H1 (cell line): ENCODE data around the gene DAB2IP. TPM values are rescaled to one million over a fixed set of nuclear protein-coding genes. Genes with fewer than 3 reads are reported as not detected.
"Not testable (repeated sequence)": the region's sequence is repeated elsewhere in the genome, so short reads cannot be mapped to it uniquely, and the experiment has no call there.

Experiments used
- CTCF ChIA-PET: fragments of 300-600 bp; sonication (Branson Sonifier 250); formaldehyde crosslinking; loops from one replicate; lab custom pipeline; 2021; ENCODE audit not compliant: partially characterized antibody; lab: Charles Lee
- POLR2A ChIA-PET: fragments of 300-600 bp; sonication (Branson Sonifier 250); formaldehyde crosslinking; loops from one replicate; lab custom pipeline; 2021; ENCODE audit warnings: inconsistent platforms; ENCODE audit not compliant: partially characterized antibody; lab: Charles Lee
- DNase-seq, 2 experiments: peaks; one replicate each; pipeline versions ENCODE4 v3.0.0 to v3.0.0-alpha.2; 2010 to 2022; ENCODE audit warnings: low spot score in 2 of 2, low read depth in 1 of 2, mixed read lengths in 1 of 2
- FAIRE-seq: peaks from 2 replicates; lab custom pipeline; 2011; peaks lifted over from hg19 to GRCh38; lab: Jason Lieb, UNC
- H2AFZ ChIP-seq: 2 replicates; pipeline ENCODE4 v1.8.1; 2012; ENCODE audit warnings: low read length, inconsistent platforms
- H2AK5ac ChIP-seq: 2 replicates; pipeline ENCODE4 v1.6.1; 2013; ENCODE audit warnings: low read depth, low read length
- H2BK120ac ChIP-seq: replicated peaks from 2 replicates; pipeline ENCODE3; 2013; ENCODE audit warnings: low read depth, low read length, inconsistent platforms
- H2BK12ac ChIP-seq: 2 replicates; pipeline ENCODE4 v1.6.1; 2013; ENCODE audit warnings: low read depth, low read length
- H2BK15ac ChIP-seq: 2 replicates; pipeline ENCODE4 v1.6.1; 2013; ENCODE audit warnings: low read length
- H2BK20ac ChIP-seq: 2 replicates; pipeline ENCODE4 v1.6.1; 2013; ENCODE audit warnings: low read length
- H2BK5ac ChIP-seq: 2 replicates; pipeline ENCODE4 v1.6.1; 2013; ENCODE audit warnings: low read depth, low read length
- H3K14ac ChIP-seq: 2 replicates; pipeline ENCODE4 v1.6.1; 2013; ENCODE audit warnings: inconsistent platforms; ENCODE audit not compliant: insufficient read length
- H3K18ac ChIP-seq: 2 replicates; pipeline ENCODE4 v1.6.1; 2013; ENCODE audit warnings: low read length; ENCODE audit errors: extremely low read depth
- H3K23ac ChIP-seq: 2 replicates; pipeline ENCODE4 v1.6.1; 2013; ENCODE audit warnings: inconsistent platforms; ENCODE audit not compliant: insufficient read length
- H3K23me2 ChIP-seq: 2 replicates; pipeline ENCODE4 v1.6.1; 2013; ENCODE audit warnings: low read depth, low read length
- H3K27ac ChIP-seq: 2 replicates; pipeline ENCODE4 v1.6.1; 2011; ENCODE audit warnings: low read depth, low read length, inconsistent platforms
- H3K27me3 ChIP-seq, 4 experiments: replicated peaks in 1 of 4; 1 replicate in 1 of 4; 2 replicates in 3 of 4; pipeline versions ENCODE4 v1.6.1 to v1.8.1; 2011 to 2013; ENCODE audit warnings: low read length in 3 of 4, mild to moderate bottlenecking in 3 of 4, inconsistent platforms in 2 of 4, mixed read lengths in 2 of 4, moderate library complexity in 1 of 4; ENCODE audit not compliant: control insufficient read depth in 3 of 4, insufficient read depth in 3 of 4; ENCODE audit errors: extremely low read depth in 1 of 4
- H3K36me3 ChIP-seq, 4 experiments: 2 replicates each; pipeline versions ENCODE4 v1.6.1 to v1.8.1; 2011 to 2013; ENCODE audit warnings: mild to moderate bottlenecking in 4 of 4, low read length in 3 of 4, moderate library complexity in 2 of 4, control low read depth in 1 of 4, inconsistent platforms in 1 of 4; ENCODE audit not compliant: insufficient read depth in 4 of 4, control insufficient read depth in 2 of 4
- H3K4ac ChIP-seq: replicated peaks from 2 replicates; pipeline ENCODE3; 2013; ENCODE audit warnings: low read length, low read depth, mixed read lengths, inconsistent platforms; ENCODE audit not compliant: insufficient read length
- H3K4me1 ChIP-seq, 4 experiments: replicated peaks in 1 of 4; 1 replicate in 1 of 4; 2 replicates in 3 of 4; pipeline versions ENCODE4 v1.6.1 to v1.8.1; 2011 to 2013; ENCODE audit warnings: low read length in 3 of 4, inconsistent platforms in 2 of 4, mixed read lengths in 1 of 4; ENCODE audit not compliant: insufficient read depth in 4 of 4, control insufficient read depth in 3 of 4
- H3K4me2 ChIP-seq, 2 experiments: 2 replicates each; pipeline versions ENCODE4 v1.6.1 to v1.8.1; 2011 to 2013; ENCODE audit warnings: low read depth in 2 of 2, low read length in 2 of 2, control low read depth in 1 of 2, inconsistent platforms in 1 of 2, mild to moderate bottlenecking in 1 of 2; ENCODE audit not compliant: insufficient read depth in 1 of 2
- H3K4me3 ChIP-seq, 4 experiments: fragments of 200-600, 300-600 bp in 1 of 4; sonication (generic), shearing (Covaris generic), sonication (Bioruptor Twin) in 1 of 4; 2 replicates each; pipeline versions ENCODE4 v1.5.1 to v1.8.1; 2011 to 2016; ENCODE audit warnings: low read length in 4 of 4, low read depth in 3 of 4, control low read depth in 2 of 4, inconsistent platforms in 2 of 4, mild to moderate bottlenecking in 2 of 4, mixed read lengths in 1 of 4, moderate library complexity in 1 of 4; ENCODE audit not compliant: insufficient read depth in 2 of 4; ENCODE audit errors: extremely low read depth in 1 of 4
- H3K56ac ChIP-seq: replicated peaks from 2 replicates; pipeline ENCODE3; 2013; ENCODE audit warnings: low read depth, mild to moderate bottlenecking, mixed read lengths, low read length, inconsistent platforms; ENCODE audit not compliant: insufficient read length
- H3K79me1 ChIP-seq: 2 replicates; pipeline ENCODE4 v1.6.1; 2013; ENCODE audit warnings: low read depth, low read length, control low read depth
- H3K79me2 ChIP-seq, 2 experiments: 2 replicates each; pipeline versions ENCODE4 v1.6.1 to v1.8.1; 2012 to 2013; ENCODE audit warnings: low read length in 2 of 2, mild to moderate bottlenecking in 2 of 2, inconsistent platforms in 1 of 2; ENCODE audit not compliant: insufficient read depth in 2 of 2, control insufficient read depth in 1 of 2
- H3K9ac ChIP-seq, 4 experiments: replicated peaks in 1 of 4; 1 replicate in 1 of 4; 2 replicates in 3 of 4; pipeline versions ENCODE4 v1.6.1 to v1.8.1; 2011 to 2013; ENCODE audit warnings: low read depth in 3 of 4, low read length in 3 of 4, control low read depth in 2 of 4, mild to moderate bottlenecking in 2 of 4, moderate library complexity in 2 of 4, inconsistent platforms in 1 of 4; ENCODE audit errors: extremely low read depth in 1 of 4
- H3K9me3 ChIP-seq, 2 experiments: 2 replicates each; pipeline versions ENCODE4 v1.6.1 to v1.8.1; 2012 to 2013; ENCODE audit warnings: mild to moderate bottlenecking in 2 of 2, moderate library complexity in 2 of 2, control low read depth in 1 of 2, inconsistent platforms in 1 of 2, low read depth in 1 of 2, low read length in 1 of 2, mixed read lengths in 1 of 2; ENCODE audit not compliant: insufficient read depth in 2 of 2
- H4K20me1 ChIP-seq, 2 experiments: replicated peaks in 1 of 2; 2 replicates each; pipeline versions ENCODE3 to v1.8.1; 2011 to 2013; ENCODE audit warnings: inconsistent platforms in 2 of 2, low read length in 2 of 2, mild to moderate bottlenecking in 1 of 2; ENCODE audit not compliant: insufficient read depth in 2 of 2, control insufficient read depth in 1 of 2
- H4K5ac ChIP-seq: 2 replicates; pipeline ENCODE4 v1.6.1; 2013; ENCODE audit warnings: low read length, low read depth, mixed read lengths, inconsistent platforms; ENCODE audit not compliant: insufficient read length
- H4K8ac ChIP-seq: 2 replicates; pipeline ENCODE4 v1.8.0; 2013; ENCODE audit warnings: mild to moderate bottlenecking, moderate library complexity, low read length, inconsistent platforms; ENCODE audit not compliant: insufficient read depth; ENCODE audit errors: extremely low read depth
- H4K91ac ChIP-seq: replicated peaks from 2 replicates; pipeline ENCODE3; 2013; ENCODE audit warnings: low read length, mixed read lengths, inconsistent platforms; ENCODE audit not compliant: insufficient read length
- WGBS, 2 experiments: shearing (Covaris generic) in 1 of 2; methylation state at CpG; one replicate each; pipeline versions ENCODE4 v1.1.6 to v1.1.7; 2013 to 2015; ENCODE audit warnings: low lambda C conversion rate in 2 of 2, mixed read lengths in 2 of 2, inconsistent platforms in 1 of 2, low coverage in 1 of 2, missing lambda C conversion rate in 1 of 2; ENCODE audit not compliant: insufficient replicate concordance in 2 of 2, insufficient coverage in 1 of 2, insufficient read length in 1 of 2; ENCODE audit errors: extremely low coverage in 1 of 2, missing lambda C conversion rate in 1 of 2; 5-methylcytosine and 5-hydroxymethylcytosine counted together
- polyA plus RNA-seq, 7 experiments: library from polyadenylated mRNA; depleted of rRNA in 3 of 7; stranded (reverse) in 5 of 7; unstranded in 2 of 7; fragments of >200 nt in 5 of 7; fragments of 200-250 nt in 2 of 7; gene quantifications; 1 replicate in 5 of 7; 2 replicates in 1 of 7; 4 replicates in 1 of 7; pipeline versions ENCODE4 v1.2.1 to v1.2.3, GENCODE V29; 2011 to 2013; ENCODE audit warnings: missing spikeins in 2 of 7, mixed read lengths in 2 of 7
- total RNA-seq: library from RNA; stranded (reverse); fragmentation: NEBNext Ultra II Directional; extraction: Animal tissue kit (Norgen Biotek cat#: 25700); gene quantifications from 2 replicates; pipeline ENCODE4 v1.2.1, GENCODE V29; 2021

DAB2IP gene
- total and polyA plus RNA-seq, 2 of the 8 experiments (the other 6 are each of a cell fraction or from before 2014, with no cell fraction given), result 19.7 to 39.5 TPM

DNA sequence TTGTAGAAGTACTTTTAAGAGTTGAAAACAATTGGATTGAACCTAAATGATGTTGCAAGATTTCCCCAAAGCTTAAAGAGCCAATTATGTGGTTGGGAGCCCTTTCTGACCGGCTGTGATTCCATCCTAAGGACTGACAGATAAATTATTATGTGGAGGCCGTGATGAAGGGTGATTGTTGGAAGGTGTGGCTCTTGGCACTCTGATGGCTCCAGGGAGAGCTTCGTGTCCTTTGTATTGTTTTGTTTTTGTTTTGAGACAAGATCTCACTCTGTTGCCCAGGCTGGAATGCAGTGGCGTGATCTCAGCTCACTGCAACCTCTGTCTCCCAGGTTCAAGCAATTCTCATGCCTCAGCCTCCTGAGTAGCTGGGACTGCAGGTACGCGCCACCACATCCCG is 32.5 kb upstream of the DAB2IP start:
- H3K14ac ChIP-seq, H4K8ac ChIP-seq, H2AK5ac ChIP-seq, FAIRE-seq, H3K36me3 ChIP-seq, H3K27me3 ChIP-seq, H3K27ac ChIP-seq, H3K79me1 ChIP-seq, H3K9ac ChIP-seq, H4K5ac ChIP-seq, H2BK120ac ChIP-seq, H3K23ac ChIP-seq, H2BK12ac ChIP-seq, H3K4me3 ChIP-seq, H2BK5ac ChIP-seq, H3K23me2 ChIP-seq, H2BK20ac ChIP-seq, DNase-seq, H3K4me1 ChIP-seq, H3K56ac ChIP-seq, H4K20me1 ChIP-seq, H4K91ac ChIP-seq, H3K4ac ChIP-seq, H3K4me2 ChIP-seq, H2BK15ac ChIP-seq, H3K9me3 ChIP-seq, H3K18ac ChIP-seq, H2AFZ ChIP-seq, H3K79me2 ChIP-seq: not testable (repeated sequence)
- ChIA-PET POLR2A (interaction anchor here (1.5 kb wide), 1 partner anchor 21 kb away, joined by 5 read pairs; no protein-coding TSS in a partner anchor), CTCF (interaction anchor here (1.2 to 6.3 kb wide), 17 partner anchors 8 to 378 kb away, joined by 3 to 76 read pairs (median 12); no protein-coding TSS in a partner anchor)
- WGBS, 2 experiments, result 78% methylated on average over 7 of the region's 7 CpGs; no CpG with 5 or more reads in 1 of the 2 experiments
